HCT116 (cell line): ENCODE measurements around the gene DOCK7. TPM values are rescaled to one million over a fixed set of nuclear protein-coding genes. Genes with fewer than 3 reads are reported as not detected.

Experiments used
- ATAC-seq: fragments of 200-7000 bp; cut with Tn5 transposase; 2 replicates; pipeline ENCODE4 v1.9.1; 2020; ENCODE audit warnings: mild to moderate bottlenecking, moderate library complexity
- BruUV-seq: library from RNA; stranded (reverse); fragments of 400-500 nt; replicated peaks from 2 replicates; lab custom pipeline; 2021; lab: Mats Ljungman, UMichigan
- CTCF ChIA-PET: fragments of 300-600 bp; sonication (Branson Sonifier 250); formaldehyde crosslinking; loops from one replicate; lab custom pipeline; 2021; ENCODE audit warnings: antibody characterized with exemption; lab: Charles Lee
- POLR2A ChIA-PET: fragments of 300-600, 350-600 bp; sonication (Branson Sonifier 250); formaldehyde crosslinking; loops from one replicate; lab custom pipeline; 2021; ENCODE audit warnings: antibody characterized with exemption; lab: Charles Lee
- RAD21 ChIA-PET, 2 experiments: fragments of 300-600 bp; sonication (Branson Sonifier 250); formaldehyde crosslinking; loops; one replicate each; lab custom pipeline; 2023; ENCODE audit warnings: low total read pairs in 2 of 2; ENCODE audit not compliant: uncharacterized antibody in 2 of 2, unreplicated experiment in 2 of 2, low non-redundant PET in 1 of 2; lab: Charles Lee
- DNase-seq: peaks from one replicate; pipeline ENCODE4 v3.0.0-alpha.2; 2010; ENCODE audit warnings: low read depth, low spot score
- H2AFZ ChIP-seq: fragments of 200-600 bp; shearing (Covaris generic), sonication (generic); 2 replicates; pipeline ENCODE4 v1.6.1; 2017; ENCODE audit warnings: low read depth, mixed run types, mixed read lengths, antibody characterized with exemption, low read length; ENCODE audit not compliant: poor library complexity, severe bottlenecking
- H3K27ac ChIP-seq: 2 replicates; pipeline ENCODE4 v1.5.1; 2012; ENCODE audit warnings: low read depth, low read length
- H3K27me3 ChIP-seq: fragments of 200-600 bp; sonication (generic); 2 replicates; pipeline ENCODE4 v1.6.1; 2016; ENCODE audit warnings: mixed run types, low read length, mixed read lengths; ENCODE audit not compliant: insufficient read depth
- H3K36me3 ChIP-seq, 2 experiments: fragments of 200-500 bp in 1 of 2; fragments of 200-600 bp in 1 of 2; sonication (Bioruptor generic) in 1 of 2; sonication (generic) in 1 of 2; 2 replicates each; pipeline versions ENCODE4 v1.5.1 to v1.6.1; 2014 to 2016; ENCODE audit warnings: low read length in 2 of 2, inconsistent platforms in 1 of 2, mixed read lengths in 1 of 2, mixed run types in 1 of 2; ENCODE audit not compliant: insufficient read depth in 2 of 2, control insufficient read depth in 1 of 2
- H3K4me1 ChIP-seq, 2 experiments: fragments of 200-600 bp in 1 of 2; sonication (generic) in 1 of 2; 2 replicates each; pipeline versions ENCODE4 v1.5.1 to v1.6.1; 2012 to 2017; ENCODE audit warnings: low read length in 2 of 2, inconsistent platforms in 1 of 2, mild to moderate bottlenecking in 1 of 2, mixed read lengths in 1 of 2, mixed run types in 1 of 2, moderate library complexity in 1 of 2; ENCODE audit not compliant: insufficient read depth in 2 of 2, control insufficient read depth in 1 of 2
- H3K4me2 ChIP-seq: fragments of 200-600 bp; sonication (generic); 2 replicates; pipeline ENCODE4 v1.6.1; 2017; ENCODE audit warnings: mixed run types, low read length, mixed read lengths
- H3K4me3 ChIP-seq, 2 experiments: fragments of 200-600 bp in 1 of 2; sonication (generic) in 1 of 2; replicated peaks in 1 of 2; 2 replicates each; pipeline ENCODE4 v1.5.1; 2011 to 2016; ENCODE audit warnings: low read length in 2 of 2, control low read depth in 1 of 2, low read depth in 1 of 2, mild to moderate bottlenecking in 1 of 2, mixed read lengths in 1 of 2, mixed run types in 1 of 2
- H3K79me2 ChIP-seq: fragments of 200-600 bp; sonication (generic); 2 replicates; pipeline ENCODE4 v1.6.1; 2017; ENCODE audit warnings: mild to moderate bottlenecking, mixed run types, low read length, moderate library complexity, mixed read lengths; ENCODE audit not compliant: insufficient read depth
- H3K9ac ChIP-seq: fragments of 200-600 bp; sonication (generic); 2 replicates; pipeline ENCODE4 v1.6.1; 2016; ENCODE audit warnings: low read length, mixed read lengths
- H3K9me2 ChIP-seq: fragments of 200-600 bp; sonication (generic), shearing (Covaris generic); 2 replicates; pipeline ENCODE4 v1.6.1; 2017; ENCODE audit warnings: mixed run types, mild to moderate bottlenecking, moderate library complexity; ENCODE audit not compliant: insufficient read depth
- H3K9me3 ChIP-seq, 2 experiments: fragments of 200-500 bp in 1 of 2; fragments of 200-600 bp in 1 of 2; sonication (Bioruptor generic) in 1 of 2; sonication (generic) in 1 of 2; 2 replicates each; pipeline ENCODE4 v1.6.1; 2014 to 2017; ENCODE audit warnings: low read length in 2 of 2, mixed read lengths in 2 of 2, inconsistent platforms in 1 of 2, low read depth in 1 of 2, mild to moderate bottlenecking in 1 of 2, mixed run types in 1 of 2, moderate library complexity in 1 of 2; ENCODE audit not compliant: control insufficient read depth in 1 of 2, insufficient read depth in 1 of 2
- H4K20me1 ChIP-seq: fragments of 200-600 bp; sonication (generic), shearing (Covaris generic); 2 replicates; pipeline ENCODE4 v1.6.1; 2017; ENCODE audit warnings: mixed run types, mild to moderate bottlenecking, moderate library complexity; ENCODE audit not compliant: insufficient read depth
- ATF3 ChIP-seq: IDR thresholded peaks from 2 replicates; pipeline ENCODE4 v1.6.1; 2012
- CBX3 ChIP-seq: IDR thresholded peaks from 2 replicates; pipeline ENCODE4 v1.6.1; 2012; ENCODE audit warnings: low read depth
- CEBPB ChIP-seq: IDR thresholded peaks from 2 replicates; pipeline ENCODE4 v1.6.1; 2012; ENCODE audit warnings: low read depth
- CTCF ChIP-seq, 3 experiments: fragments of 200-600 bp in 1 of 3; sonication (generic) in 1 of 3; IDR thresholded peaks in 2 of 3; conservative IDR thresholded peaks in 1 of 3; 2 replicates each; pipeline ENCODE4 v1.5.1; 2012 to 2017; ENCODE audit warnings: low read depth in 2 of 3, low read length in 2 of 3, antibody characterized with exemption in 1 of 3, borderline replicate concordance in 1 of 3, control low read depth in 1 of 3, mild to moderate bottlenecking in 1 of 3, mixed read lengths in 1 of 3, mixed run types in 1 of 3, moderate library complexity in 1 of 3; ENCODE audit not compliant: insufficient read depth in 1 of 3
- ELF1 ChIP-seq: IDR thresholded peaks from 2 replicates; pipeline ENCODE4 v1.6.1; 2012; ENCODE audit warnings: low read depth, borderline replicate concordance
- FOSL1 ChIP-seq: IDR thresholded peaks from 2 replicates; pipeline ENCODE4 v1.6.1; 2012; ENCODE audit warnings: low read depth
- POLR2AphosphoS5 ChIP-seq: IDR thresholded peaks from 2 replicates; pipeline ENCODE4 v1.6.1; 2011; ENCODE audit warnings: mild to moderate bottlenecking, low read depth, low read length, moderate library complexity
- RAD21 ChIP-seq: IDR thresholded peaks from 2 replicates; pipeline ENCODE4 v1.6.1; 2012; ENCODE audit warnings: low read depth, mild to moderate bottlenecking
- REST ChIP-seq: IDR thresholded peaks from 2 replicates; pipeline ENCODE4 v1.6.1; 2012; ENCODE audit warnings: low read depth
- SRF ChIP-seq: IDR thresholded peaks from 2 replicates; pipeline ENCODE4 v1.6.1; 2012; ENCODE audit warnings: low read depth
- TCF7L2 ChIP-seq: IDR thresholded peaks from 2 replicates; pipeline ENCODE4 v1.7.0; 2011; ENCODE audit warnings: borderline replicate concordance, inconsistent platforms; ENCODE audit not compliant: insufficient read depth, insufficient read length; ENCODE audit errors: extremely low read depth
- ZBTB33 ChIP-seq: IDR thresholded peaks from 2 replicates; pipeline ENCODE4 v1.6.1; 2011; ENCODE audit warnings: mild to moderate bottlenecking, low read length, moderate library complexity; ENCODE audit not compliant: insufficient replicate concordance; ENCODE audit errors: extremely low read depth
- ZFX ChIP-seq: fragments of 450-650 bp; IDR thresholded peaks from 2 replicates; pipeline ENCODE4 v1.6.1; 2017
- ZNF274 ChIP-seq: fragments of 200-500 bp; sonication (Bioruptor generic); IDR thresholded peaks from 2 replicates; pipeline ENCODE4 v1.6.1; 2014; ENCODE audit warnings: mild to moderate bottlenecking, low read depth, low read length, inconsistent platforms
- intact Hi-C: fragments of 100-400 bp; cut with micrococcal nuclease; formaldehyde crosslinking; loops from 2 replicates; pipeline ENCODE4 v1.10.0; 2022
- total RNA-seq: library from RNA; stranded (reverse); gene quantifications from one replicate; pipeline ENCODE4 v1.2.1, GENCODE V29; 2021; ENCODE audit not compliant: unreplicated experiment

The DOCK7 gene
- total RNA-seq, 1 experiment from 2014 or later, result 49.0 TPM

GRCh38 chr1:62481681-62482080 lies 206.5 kb downstream of the DOCK7 start:
- no peak overlapping the region for H3K4me2 ChIP-seq
- intact Hi-C loops, result no loop called here
- RAD21 ChIA-PET, result interaction anchor here in 1 of 2 experiments (0.6 kb wide), 1 partner anchor 210 kb away, joined by 3 read pairs; no protein-coding TSS in a partner anchor

More at GRCh38 chr1:62481681-62482080, 206.5 kb downstream of the DOCK7 start:
- Histone ChIP-seq H3K4me1 (no peaks in the 10 kb centered on the region), H3K9me2 (no peaks in the 10 kb centered on the region), H2AFZ (no peak overlapping the region), H3K9me3 (no peaks in the 10 kb centered on the region), H3K27ac (no peak overlapping the region), H4K20me1 (no peaks in the 10 kb centered on the region), H3K36me3 (no peaks in the 10 kb centered on the region), H3K27me3 (no peaks in the 10 kb centered on the region), H3K79me2 (no peaks in the 10 kb centered on the region), H3K4me3 (no peak overlapping the region), H3K9ac (no peak overlapping the region)
- ChIA-PET POLR2A (no interaction called here), CTCF (no interaction called here)
- ATAC-seq (no peak), DNase-seq (no peak)
- TF ChIP-seq CEBPB, result no peak
- TF ChIP-seq RAD21, result no peak
- TF ChIP-seq CBX3, result no peak
- no peak for TF ChIP-seq ELF1
- no peak for TF ChIP-seq FOSL1
- no peak for TF ChIP-seq ATF3
- TF ChIP-seq TCF7L2, result no peak
- TF ChIP-seq ZFX, result no peak
- TF ChIP-seq CTCF (IDR thresholded peaks at IDR 0.05 in 2 of 3, conservative IDR thresholded peaks at IDR 0.05 in 1 of 3; ENCODE audit: borderline replicate concordance in 1 of 3, insufficient read depth in 1 of 3, low read depth in 2 of 3, low read length in 2 of 3), result no peak
- no peak for TF ChIP-seq SRF
- no peak for TF ChIP-seq ZNF274
- no peak for TF ChIP-seq ZBTB33
- no peak for TF ChIP-seq POLR2AphosphoS5
- TF ChIP-seq REST, result no peak
- BruUV-seq, result no TSS peak
